Measurements from ENCODE around the gene HPCAL1. TPM values are rescaled to one million over a fixed set of nuclear protein-coding genes. Genes with fewer than 3 reads are reported as not detected.

Gene HPCAL1
- total and polyA plus RNA-seq, 2 donors (not counting 3 experiments of a cell fraction or from before 2014, with no cell fraction given), result 56.5 to 77.4 TPM

DNA sequence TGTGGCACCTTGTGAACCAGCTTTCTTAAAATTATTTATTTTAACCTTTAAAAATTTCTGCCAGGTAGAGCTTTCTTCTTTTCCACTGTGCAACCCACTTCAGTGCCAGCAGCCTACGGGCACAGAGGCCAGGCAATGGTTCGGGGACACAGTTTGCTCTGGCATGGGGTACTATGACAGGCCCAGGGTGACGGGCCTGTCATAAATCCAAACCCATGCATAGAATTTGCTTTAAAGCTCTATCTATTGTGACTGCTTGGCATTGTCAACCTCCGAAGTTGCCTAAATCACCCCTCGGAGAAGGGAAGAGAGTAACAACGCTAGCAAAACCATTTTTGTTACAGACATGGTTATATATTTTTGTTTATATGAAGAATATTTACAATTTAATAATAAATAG, 143.9 kb downstream of the HPCAL1 start:
- Histone ChIP-seq H3K27me3 (ENCODE audit: control insufficient read depth in 2 of 2, insufficient read depth in 2 of 2, low read length in 2 of 2) (no peaks in the 10 kb centered on the region), H3K9me1 (replicated peaks; ENCODE audit: control insufficient read depth, extremely low read depth, insufficient read depth, low read length) (no peaks in the 10 kb centered on the region), H4K20me1 (replicated peaks; ENCODE audit: control insufficient read depth, extremely low read depth, insufficient read depth, low read length) (peaks cover 2% of the 10 kb centered on the region), H3K4me3 (replicated peaks in 1 of 3; ENCODE audit: insufficient read depth in 1 of 3, low read depth in 1 of 3, low read length in 3 of 3) (peak overlapping the region; percentile 71 to 94 (median 88)), H3K9ac (replicated peaks; ENCODE audit: extremely low read depth, insufficient read depth, low read length) (peak overlapping the region; percentile 85), H3K27ac (ENCODE audit: insufficient read depth, low read depth, low read length) (no peak overlapping the region), H2AFZ (ENCODE audit: low read depth, low read length) (no peak overlapping the region), H3K4me1 (ENCODE audit: control insufficient read depth, extremely low read depth, insufficient read depth, low read length) (peaks cover 23% of the 10 kb centered on the region), H3K36me3 (ENCODE audit: control insufficient read depth in 2 of 2, extremely low read depth in 1 of 2, insufficient read depth in 2 of 2, low read length in 2 of 2) (peaks cover 10 to 20% of the 10 kb centered on the region in 2 experiments), H3K9me3 (replicated peaks; ENCODE audit: control insufficient read depth, insufficient read depth, low read length) (no peaks in the 10 kb centered on the region), H3K4me2 (ENCODE audit: insufficient read depth, low read length) (peak overlapping the region; percentile 100), H3K79me2 (ENCODE audit: control insufficient read depth, insufficient read depth, low read length) (peaks cover 42% of the 10 kb centered on the region)
- TF ChIP-seq EZH2 (IDR thresholded peaks at IDR 0.05; ENCODE audit: borderline replicate concordance, low read depth, low read length, severe bottlenecking) (no peak), MYC (IDR thresholded peaks at IDR 0.05; ENCODE audit: low read depth, low read length) (no peak), JUN (IDR thresholded peaks at IDR 0.05; ENCODE audit: borderline replicate concordance, insufficient read depth, insufficient read length, low read depth) (no peak), FOS (IDR thresholded peaks at IDR 0.05; ENCODE audit: borderline replicate concordance, insufficient read depth, low read length) (no peak), POLR2A (IDR thresholded peaks at IDR 0.05; ENCODE audit: low read depth, low read length) (no peak)
- no TSS peak for BruUV-seq (replicated peaks)
- intact Hi-C loops (cut with micrococcal nuclease) (no loop called here), dilution Hi-C loops (cut with MboI; ENCODE audit: extremely low pct_ligation_motif_present, low sequenced_read_pairs) (no loop called here)
- DNase-seq (ENCODE audit: low read depth, low spot score) (no peak), FAIRE-seq (no peak)
- ChIA-PET POLR2A (no interaction called here), CTCF (interaction anchor here (1.3 to 7.4 kb wide), 5 partner anchors 11 to 374 kb away, joined by 4 to 52 read pairs (median 10); no protein-coding TSS in a partner anchor)

DNA sequence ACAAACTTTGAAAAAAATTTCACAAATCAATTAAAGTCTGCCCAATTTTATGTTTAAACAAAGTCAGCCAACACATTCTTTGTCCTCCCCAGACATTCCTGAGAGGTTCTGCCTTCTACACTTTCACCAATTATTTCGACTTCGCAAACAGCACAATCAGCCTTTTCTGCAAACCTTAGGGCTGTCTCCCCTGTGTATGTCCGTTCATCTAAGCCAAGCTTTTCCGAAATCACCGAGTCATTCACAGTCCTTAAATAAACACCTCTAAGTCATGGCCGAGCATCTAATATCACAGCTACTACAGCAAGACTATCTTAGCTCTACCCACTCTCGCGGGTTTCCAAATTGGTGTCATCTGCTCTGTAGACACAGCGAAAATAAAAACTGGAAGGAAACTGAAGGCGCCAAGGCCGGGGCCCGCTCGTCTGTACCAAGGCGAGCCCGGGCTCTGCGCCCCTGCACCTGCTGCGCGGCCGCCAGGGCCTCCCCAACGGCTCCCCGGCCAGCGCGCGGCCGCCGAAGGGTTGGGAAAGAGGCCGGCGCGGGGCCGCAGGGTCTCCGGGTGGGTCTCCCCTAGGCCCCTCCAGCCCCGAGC, 144.7 kb downstream of the HPCAL1 start:
- DNase-seq (ENCODE audit: low read depth, low spot score) (peak; percentile 61), FAIRE-seq (peak; percentile 15)
- Histone ChIP-seq H3K27me3 (ENCODE audit: control insufficient read depth in 2 of 2, insufficient read depth in 2 of 2, low read length in 2 of 2) (no peaks in the 10 kb centered on the region), H3K36me3 (ENCODE audit: control insufficient read depth in 2 of 2, extremely low read depth in 1 of 2, insufficient read depth in 2 of 2, low read length in 2 of 2) (peaks cover 6 to 16% of the 10 kb centered on the region in 2 experiments), H3K4me2 (ENCODE audit: insufficient read depth, low read length) (peak overlapping the region; percentile 100), H2AFZ (ENCODE audit: low read depth, low read length) (peak overlapping the region; percentile 12), H3K79me2 (ENCODE audit: control insufficient read depth, insufficient read depth, low read length) (peaks cover 42% of the 10 kb centered on the region), H3K4me3 (replicated peaks in 1 of 3; ENCODE audit: insufficient read depth in 1 of 3, low read depth in 1 of 3, low read length in 3 of 3) (peak overlapping the region; percentile 71 to 94 (median 88)), H4K20me1 (replicated peaks; ENCODE audit: control insufficient read depth, extremely low read depth, insufficient read depth, low read length) (peaks cover 2% of the 10 kb centered on the region), H3K27ac (ENCODE audit: insufficient read depth, low read depth, low read length) (peak overlapping the region; percentile 88), H3K9me1 (replicated peaks; ENCODE audit: control insufficient read depth, extremely low read depth, insufficient read depth, low read length) (no peaks in the 10 kb centered on the region), H3K4me1 (ENCODE audit: control insufficient read depth, extremely low read depth, insufficient read depth, low read length) (peaks cover 28% of the 10 kb centered on the region), H3K9me3 (replicated peaks; ENCODE audit: control insufficient read depth, insufficient read depth, low read length) (no peaks in the 10 kb centered on the region), H3K9ac (replicated peaks; ENCODE audit: extremely low read depth, insufficient read depth, low read length) (peak overlapping the region; percentile 85)
- intact Hi-C loops (cut with micrococcal nuclease) (no loop called here), dilution Hi-C loops (cut with MboI; ENCODE audit: extremely low pct_ligation_motif_present, low sequenced_read_pairs) (no loop called here)
- CTCF ChIA-PET, result interaction anchor here (1.1 to 7.4 kb wide), 6 partner anchors 12 to 399 kb away, joined by 3 to 52 read pairs (median 4); no protein-coding TSS in a partner anchor
- BruUV-seq (replicated peaks), result TSS peak; percentile 57
- POLR2A ChIA-PET, result interaction anchor here (1.0 kb wide), 1 partner anchor 346 kb away, joined by 3 read pairs; no protein-coding TSS in a partner anchor
- TF ChIP-seq, protein P1, sequence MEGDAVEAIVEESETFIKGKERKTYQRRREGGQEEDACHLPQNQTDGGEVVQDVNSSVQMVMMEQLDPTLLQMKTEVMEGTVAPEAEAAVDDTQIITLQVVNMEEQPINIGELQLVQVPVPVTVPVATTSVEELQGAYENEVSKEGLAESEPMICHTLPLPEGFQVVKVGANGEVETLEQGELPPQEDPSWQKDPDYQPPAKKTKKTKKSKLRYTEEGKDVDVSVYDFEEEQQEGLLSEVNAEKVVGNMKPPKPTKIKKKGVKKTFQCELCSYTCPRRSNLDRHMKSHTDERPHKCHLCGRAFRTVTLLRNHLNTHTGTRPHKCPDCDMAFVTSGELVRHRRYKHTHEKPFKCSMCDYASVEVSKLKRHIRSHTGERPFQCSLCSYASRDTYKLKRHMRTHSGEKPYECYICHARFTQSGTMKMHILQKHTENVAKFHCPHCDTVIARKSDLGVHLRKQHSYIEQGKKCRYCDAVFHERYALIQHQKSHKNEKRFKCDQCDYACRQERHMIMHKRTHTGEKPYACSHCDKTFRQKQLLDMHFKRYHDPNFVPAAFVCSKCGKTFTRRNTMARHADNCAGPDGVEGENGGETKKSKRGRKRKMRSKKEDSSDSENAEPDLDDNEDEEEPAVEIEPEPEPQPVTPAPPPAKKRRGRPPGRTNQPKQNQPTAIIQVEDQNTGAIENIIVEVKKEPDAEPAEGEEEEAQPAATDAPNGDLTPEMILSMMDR (IDR thresholded peaks at IDR 0.05; ENCODE audit: extremely low read depth in 1 of 2, insufficient read depth in 1 of 2, low read depth in 1 of 2, low read length in 2 of 2), result peak in 1 of 2 donors; percentile 11
- no peak for TF ChIP-seq MYC (IDR thresholded peaks at IDR 0.05; ENCODE audit: low read depth, low read length)

Data from endothelial cell of umbilical vein (primary cell).